Lung (tissue), 12 donors: ENCODE measurements around the gene PPM1F. TPM values are rescaled to one million over a fixed set of nuclear protein-coding genes. Genes with fewer than 3 reads are reported as not detected.

Experiments
- ATAC-seq: fragments of 200-7000 bp; cut with Tn5 transposase; one replicate; pipeline ENCODE4 v1.9.1; 2020; ENCODE audit warnings: moderate number of reproducible peaks; ENCODE audit not compliant: insufficient read depth, low FRiP score
- DNase-seq, 3 donors: peaks; one replicate each; pipeline ENCODE4 v3.0.0-alpha.2; 2013 to 2017
- H3K27ac ChIP-seq, 2 donors: one replicate each; pipeline ENCODE4 v1.5.1; 2013; ENCODE audit warnings: mild to moderate bottlenecking in 2 of 2, moderate library complexity in 2 of 2, control low read depth in 1 of 2, inconsistent platforms in 1 of 2, low read depth in 1 of 2, low read length in 1 of 2
- H3K27me3 ChIP-seq, 3 donors: one replicate each; pipeline ENCODE4 v1.5.1; 2013; ENCODE audit warnings: low read length in 2 of 3; ENCODE audit not compliant: control insufficient read depth in 3 of 3, insufficient read depth in 3 of 3
- H3K36me3 ChIP-seq, 4 donors: one replicate each; pipeline ENCODE4 v1.5.1; 2013; ENCODE audit warnings: low read length in 4 of 4, mild to moderate bottlenecking in 1 of 4, moderate library complexity in 1 of 4; ENCODE audit not compliant: control insufficient read depth in 4 of 4, insufficient read depth in 4 of 4
- H3K4me1 ChIP-seq, 5 donors: one replicate each; pipeline ENCODE4 v1.5.1; 2013; ENCODE audit warnings: low read length in 5 of 5, mild to moderate bottlenecking in 2 of 5, moderate library complexity in 1 of 5; ENCODE audit not compliant: control insufficient read depth in 5 of 5, insufficient read depth in 5 of 5
- H3K4me3 ChIP-seq: one replicate; pipeline ENCODE4 v1.5.1; 2013; ENCODE audit warnings: mild to moderate bottlenecking, control low read depth, moderate library complexity
- H3K9ac ChIP-seq, 2 donors: one replicate each; pipeline ENCODE4 v1.5.1; 2013; ENCODE audit warnings: low read length in 2 of 2, control low read depth in 1 of 2; ENCODE audit not compliant: insufficient read depth in 1 of 2
- H3K9me3 ChIP-seq, 4 donors: one replicate each; pipeline ENCODE4 v1.5.1; 2013; ENCODE audit warnings: low read length in 3 of 4, mild to moderate bottlenecking in 1 of 4, moderate library complexity in 1 of 4; ENCODE audit not compliant: control insufficient read depth in 4 of 4, insufficient read depth in 3 of 4
- CTCF ChIP-seq: IDR thresholded peaks from 2 replicates; pipeline ENCODE4 v1.5.1; 2012; ENCODE audit warnings: mild to moderate bottlenecking; ENCODE audit errors: control extremely low read depth, extremely low read depth
- WGBS, 2 donors: extraction: QIAGEN DNeasy Blood & Tissue Kit; methylation state at CpG; one replicate each; pipeline ENCODE4 v1.1.7; 2013; 5-methylcytosine and 5-hydroxymethylcytosine counted together
- polyA plus RNA-seq, 2 donors: library from polyadenylated mRNA; stranded (reverse); fragments of 200-250 nt; gene quantifications; one replicate each; pipeline ENCODE4 v1.2.1, GENCODE V29; 2013
- total RNA-seq, 2 donors: library from RNA; depleted of rRNA in 1 of 2; stranded (reverse); fragments of >200 nt in 1 of 2; gene quantifications; one replicate each; pipeline ENCODE4 v1.2.1, GENCODE V29; 2014 to 2021
- donor health status: control.
- donor health status: control.
- donor health status: Bipolar disorder and iron deficiency.
- donor health status: healthy.
- donor health status: DM: yes; HTN: yes; CAD: no.

Gene PPM1F
- total and polyA plus RNA-seq, 4 donors, result 25.8 to 62.4 (median 32.6) TPM

GRCh38 chr22:21943571-21944448 is 8.8 kb downstream of the PPM1F start:
- no peak overlapping the region for H3K9ac ChIP-seq
- 78 to 81% methylated on average over 18 of the region's 18 CpGs for WGBS, 2 donors
- H3K4me1 ChIP-seq, result peaks cover 0 to 49% (median 18%) of the 10 kb centered on the region in 5 donors
- H3K27me3 ChIP-seq, result no peaks in the 10 kb centered on the region
- TF ChIP-seq CTCF, result no peak
- no peaks in the 10 kb centered on the region for H3K9me3 ChIP-seq
- H3K36me3 ChIP-seq, result peaks cover 0 to 20% (median 7%) of the 10 kb centered on the region in 4 donors
- ATAC-seq (no peak), DNase-seq (no peak)
- peak overlapping the region; percentile 67 to 90 for H3K27ac ChIP-seq
- H3K4me3 ChIP-seq, result no peak overlapping the region

GRCh38 chr22:21942407-21943343 is 10.0 kb downstream of the PPM1F start:
- DNase-seq (peak; percentile 46 to 77 (median 63)), ATAC-seq (no peak)
- 19 to 39% methylated on average over 19 of the region's 19 CpGs for WGBS, 2 donors
- no peak for TF ChIP-seq CTCF
- H3K27me3 ChIP-seq, result no peaks in the 10 kb centered on the region
- H3K27ac ChIP-seq, result peak overlapping the region; percentile 51 to 90
- no peaks in the 10 kb centered on the region for H3K9me3 ChIP-seq
- H3K36me3 ChIP-seq, result peaks cover 0 to 20% (median 7%) of the 10 kb centered on the region in 4 donors
- peaks cover 0 to 44% (median 20%) of the 10 kb centered on the region in 5 donors for H3K4me1 ChIP-seq
- H3K9ac ChIP-seq, result no peak overlapping the region
- H3K4me3 ChIP-seq, result no peak overlapping the region

- H3K36me3 ChIP-seq, result peaks cover 0 to 20% (median 7%) of the 10 kb centered on the region in 4 donors
- no peak for DNase-seq
- H3K27ac ChIP-seq, result peak overlapping the region; percentile 75 to 81
- TF ChIP-seq CTCF, result no peak
- WGBS, 2 donors, result 74 to 76% methylated on average over 8 of the region's 8 CpGs
- H3K9me3 ChIP-seq, result no peaks in the 10 kb centered on the region
- no peak overlapping the region for H3K9ac ChIP-seq
- H3K4me3 ChIP-seq, result no peak overlapping the region
- no peaks in the 10 kb centered on the region for H3K27me3 ChIP-seq
- H3K4me1 ChIP-seq, result peaks cover 0 to 51% (median 22%) of the 10 kb centered on the region in 5 donors
- no peak for ATAC-seq
Measured at GRCh38 chr22:21941921-21942320, 10.7 kb downstream of the PPM1F start.
